ENCODE results near the gene C3orf18.

Gene C3orf18

DNA sequence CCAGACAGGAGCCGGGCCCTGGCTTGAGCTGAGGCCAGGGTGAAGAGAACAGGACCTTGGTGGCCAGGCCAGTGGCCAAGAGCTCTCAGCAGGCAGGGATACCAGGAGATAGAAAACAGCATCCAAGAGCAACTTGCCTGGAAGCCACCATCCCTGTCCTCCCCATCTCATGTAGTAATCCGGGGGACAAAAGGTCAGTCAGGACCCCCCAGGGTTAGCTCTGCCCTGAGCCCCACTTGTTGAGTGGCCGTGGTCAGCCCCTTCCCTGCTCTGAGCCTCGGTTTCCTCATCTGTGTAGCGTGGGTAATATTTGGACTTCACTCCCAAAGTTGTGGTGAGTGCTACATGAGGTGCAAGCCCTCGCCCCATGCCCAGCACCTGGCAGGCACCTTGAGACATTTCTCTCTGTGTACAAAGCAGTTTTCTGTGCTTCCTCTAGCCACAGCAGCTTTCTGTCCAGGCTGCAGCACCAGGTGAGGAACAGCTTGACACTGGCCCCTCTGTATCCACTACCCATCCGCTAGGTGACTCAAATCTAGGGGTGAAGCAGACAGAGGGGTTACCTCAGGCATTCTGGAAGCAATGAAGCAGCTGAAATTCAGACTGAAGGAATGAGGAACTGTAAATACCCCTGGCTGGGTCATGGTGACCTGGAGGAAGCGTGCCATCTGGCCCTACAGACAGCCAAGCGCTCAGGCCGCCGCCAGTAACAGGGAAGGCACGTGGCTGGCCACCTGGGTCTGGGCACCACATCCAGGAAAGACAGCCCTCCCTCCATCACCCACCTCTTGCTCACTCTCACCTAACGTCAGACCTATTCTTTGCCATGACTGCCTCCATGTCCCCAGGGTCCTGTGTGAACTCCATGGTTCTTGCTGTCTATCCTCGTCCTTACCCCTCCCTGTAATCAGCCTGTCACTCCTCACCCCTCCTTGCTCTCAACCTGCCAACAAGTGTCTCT is 37.4 kb upstream of the C3orf18 start:
- TF ChIP-seq, protein P1, sequence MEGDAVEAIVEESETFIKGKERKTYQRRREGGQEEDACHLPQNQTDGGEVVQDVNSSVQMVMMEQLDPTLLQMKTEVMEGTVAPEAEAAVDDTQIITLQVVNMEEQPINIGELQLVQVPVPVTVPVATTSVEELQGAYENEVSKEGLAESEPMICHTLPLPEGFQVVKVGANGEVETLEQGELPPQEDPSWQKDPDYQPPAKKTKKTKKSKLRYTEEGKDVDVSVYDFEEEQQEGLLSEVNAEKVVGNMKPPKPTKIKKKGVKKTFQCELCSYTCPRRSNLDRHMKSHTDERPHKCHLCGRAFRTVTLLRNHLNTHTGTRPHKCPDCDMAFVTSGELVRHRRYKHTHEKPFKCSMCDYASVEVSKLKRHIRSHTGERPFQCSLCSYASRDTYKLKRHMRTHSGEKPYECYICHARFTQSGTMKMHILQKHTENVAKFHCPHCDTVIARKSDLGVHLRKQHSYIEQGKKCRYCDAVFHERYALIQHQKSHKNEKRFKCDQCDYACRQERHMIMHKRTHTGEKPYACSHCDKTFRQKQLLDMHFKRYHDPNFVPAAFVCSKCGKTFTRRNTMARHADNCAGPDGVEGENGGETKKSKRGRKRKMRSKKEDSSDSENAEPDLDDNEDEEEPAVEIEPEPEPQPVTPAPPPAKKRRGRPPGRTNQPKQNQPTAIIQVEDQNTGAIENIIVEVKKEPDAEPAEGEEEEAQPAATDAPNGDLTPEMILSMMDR (IDR thresholded peaks at IDR 0.05) = no peak
- Histone ChIP-seq H3K4me3 (ENCODE audit: low read depth in 1 of 2, low read length in 1 of 2) (no peak overlapping the region), H3K9me3 (no peaks in the 10 kb centered on the region), H3K27me3 (no peaks in the 10 kb centered on the region), H3K36me3 (peaks cover 19% of the 10 kb centered on the region), H3K27ac (peak overlapping the region; percentile 73), H3K4me1 (ENCODE audit: control insufficient read depth in 1 of 2, insufficient read depth in 1 of 2, low read depth in 1 of 2, low read length in 1 of 2) (peaks cover 50 to 57% of the 10 kb centered on the region in 2 experiments)

- Histone ChIP-seq H3K9me3 (no peaks in the 10 kb centered on the region), H3K27me3 (no peaks in the 10 kb centered on the region), H3K36me3 (peaks cover 19% of the 10 kb centered on the region), H3K4me1 (ENCODE audit: control insufficient read depth in 1 of 2, insufficient read depth in 1 of 2, low read depth in 1 of 2, low read length in 1 of 2) (peaks cover 48 to 50% of the 10 kb centered on the region in 2 experiments), H3K27ac (peak overlapping the region; percentile 73), H3K4me3 (ENCODE audit: low read depth in 1 of 2, low read length in 1 of 2) (no peak overlapping the region)
- TF ChIP-seq, protein P1 (IDR thresholded peaks at IDR 0.05) = no peak
These were observed 36.6 kb upstream of the C3orf18 start for GRCh38 chr3:50604110-50604621.

- no peak overlapping the region for H3K4me3 ChIP-seq (ENCODE audit: low read depth in 1 of 2, low read length in 1 of 2)
- H3K4me1 ChIP-seq (ENCODE audit: control insufficient read depth in 1 of 2, insufficient read depth in 1 of 2, low read depth in 1 of 2, low read length in 1 of 2) = peaks cover 44 to 45% of the 10 kb centered on the region in 2 experiments
- H3K9me3 ChIP-seq = no peaks in the 10 kb centered on the region
- no peaks in the 10 kb centered on the region for H3K27me3 ChIP-seq
- H3K36me3 ChIP-seq = peaks cover 19% of the 10 kb centered on the region
- TF ChIP-seq, protein P1 (IDR thresholded peaks at IDR 0.05) = no peak
- H3K27ac ChIP-seq = no peak overlapping the region
These were observed 35.9 kb upstream of the C3orf18 start for GRCh38 chr3:50603261-50604109.

DNA sequence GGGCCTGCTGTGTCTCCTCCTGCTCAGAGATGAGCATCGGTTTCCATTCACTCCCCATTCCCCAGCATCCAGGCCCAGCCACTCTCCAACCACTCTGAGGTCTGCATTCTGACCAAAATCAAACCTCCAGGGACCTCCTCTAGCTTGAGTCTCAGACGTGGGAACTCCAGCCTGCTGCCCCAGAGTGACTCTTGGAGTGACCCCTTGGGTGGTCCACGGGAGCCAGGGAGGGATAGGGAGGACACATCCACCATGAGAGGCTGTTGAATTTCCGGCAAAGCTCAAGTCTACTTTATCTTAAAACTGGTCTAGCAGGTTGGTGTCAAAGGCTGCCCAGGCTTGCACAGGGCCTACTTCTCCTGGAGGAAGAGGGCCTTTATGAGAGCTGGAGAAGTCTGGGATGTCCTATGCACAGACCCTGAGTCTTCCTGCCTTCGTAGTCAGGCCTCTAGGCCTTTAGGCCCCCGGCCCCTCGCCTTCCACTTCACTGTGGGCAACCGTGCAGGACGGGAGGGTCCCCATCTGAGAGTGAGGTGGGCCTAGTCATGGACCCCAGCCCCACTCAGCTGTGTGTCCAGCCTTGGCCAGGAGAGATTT is 35.1 kb upstream of the C3orf18 start:
- Histone ChIP-seq H3K4me3 (ENCODE audit: low read depth in 1 of 2, low read length in 1 of 2) (no peak overlapping the region), H3K27me3 (no peaks in the 10 kb centered on the region), H3K9me3 (no peaks in the 10 kb centered on the region), H3K36me3 (peaks cover 13% of the 10 kb centered on the region), H3K27ac (no peak overlapping the region), H3K4me1 (ENCODE audit: control insufficient read depth in 1 of 2, insufficient read depth in 1 of 2, low read depth in 1 of 2, low read length in 1 of 2) (peaks cover 44 to 45% of the 10 kb centered on the region in 2 experiments)
- TF ChIP-seq, protein P1 (IDR thresholded peaks at IDR 0.05) = no peak
